Measurements from ENCODE around the gene CEACAM6.

- TF ChIP-seq ZNF766 (CRISPR knock-in tag; conservative IDR thresholded peaks at IDR 0.05) (no peak), MTA3 (IDR thresholded peaks at IDR 0.05; ENCODE audit: borderline replicate concordance) (no peak), EZH2 (IDR thresholded peaks at IDR 0.05; ENCODE audit: borderline replicate concordance, low read depth, low read length) (no peak), CBX5 (IDR thresholded peaks at IDR 0.05; ENCODE audit: borderline replicate concordance, low read depth) (no peak), RAD21 (CRISPR knock-in tag; conservative IDR thresholded peaks at IDR 0.05 in 1 of 2, IDR thresholded peaks at IDR 0.05 in 1 of 2) (no peak), E2F1 (CRISPR knock-in tag; IDR thresholded peaks at IDR 0.05) (no peak), POLR2B (IDR thresholded peaks at IDR 0.05; ENCODE audit: low read depth, partially characterized antibody) (no peak)
- TF ChIP-seq, protein P1, sequence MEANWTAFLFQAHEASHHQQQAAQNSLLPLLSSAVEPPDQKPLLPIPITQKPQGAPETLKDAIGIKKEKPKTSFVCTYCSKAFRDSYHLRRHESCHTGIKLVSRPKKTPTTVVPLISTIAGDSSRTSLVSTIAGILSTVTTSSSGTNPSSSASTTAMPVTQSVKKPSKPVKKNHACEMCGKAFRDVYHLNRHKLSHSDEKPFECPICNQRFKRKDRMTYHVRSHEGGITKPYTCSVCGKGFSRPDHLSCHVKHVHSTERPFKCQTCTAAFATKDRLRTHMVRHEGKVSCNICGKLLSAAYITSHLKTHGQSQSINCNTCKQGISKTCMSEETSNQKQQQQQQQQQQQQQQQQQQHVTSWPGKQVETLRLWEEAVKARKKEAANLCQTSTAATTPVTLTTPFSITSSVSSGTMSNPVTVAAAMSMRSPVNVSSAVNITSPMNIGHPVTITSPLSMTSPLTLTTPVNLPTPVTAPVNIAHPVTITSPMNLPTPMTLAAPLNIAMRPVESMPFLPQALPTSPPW (CRISPR knock-in tag; IDR thresholded peaks at IDR 0.05) = no peak
- TF ChIP-seq, protein P2, sequence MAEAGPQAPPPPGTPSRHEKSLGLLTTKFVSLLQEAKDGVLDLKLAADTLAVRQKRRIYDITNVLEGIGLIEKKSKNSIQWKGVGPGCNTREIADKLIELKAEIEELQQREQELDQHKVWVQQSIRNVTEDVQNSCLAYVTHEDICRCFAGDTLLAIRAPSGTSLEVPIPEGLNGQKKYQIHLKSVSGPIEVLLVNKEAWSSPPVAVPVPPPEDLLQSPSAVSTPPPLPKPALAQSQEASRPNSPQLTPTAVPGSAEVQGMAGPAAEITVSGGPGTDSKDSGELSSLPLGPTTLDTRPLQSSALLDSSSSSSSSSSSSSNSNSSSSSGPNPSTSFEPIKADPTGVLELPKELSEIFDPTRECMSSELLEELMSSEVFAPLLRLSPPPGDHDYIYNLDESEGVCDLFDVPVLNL (CRISPR knock-in tag; IDR thresholded peaks at IDR 0.05; ENCODE audit: low read depth) = no peak
- TF ChIP-seq, protein P3, sequence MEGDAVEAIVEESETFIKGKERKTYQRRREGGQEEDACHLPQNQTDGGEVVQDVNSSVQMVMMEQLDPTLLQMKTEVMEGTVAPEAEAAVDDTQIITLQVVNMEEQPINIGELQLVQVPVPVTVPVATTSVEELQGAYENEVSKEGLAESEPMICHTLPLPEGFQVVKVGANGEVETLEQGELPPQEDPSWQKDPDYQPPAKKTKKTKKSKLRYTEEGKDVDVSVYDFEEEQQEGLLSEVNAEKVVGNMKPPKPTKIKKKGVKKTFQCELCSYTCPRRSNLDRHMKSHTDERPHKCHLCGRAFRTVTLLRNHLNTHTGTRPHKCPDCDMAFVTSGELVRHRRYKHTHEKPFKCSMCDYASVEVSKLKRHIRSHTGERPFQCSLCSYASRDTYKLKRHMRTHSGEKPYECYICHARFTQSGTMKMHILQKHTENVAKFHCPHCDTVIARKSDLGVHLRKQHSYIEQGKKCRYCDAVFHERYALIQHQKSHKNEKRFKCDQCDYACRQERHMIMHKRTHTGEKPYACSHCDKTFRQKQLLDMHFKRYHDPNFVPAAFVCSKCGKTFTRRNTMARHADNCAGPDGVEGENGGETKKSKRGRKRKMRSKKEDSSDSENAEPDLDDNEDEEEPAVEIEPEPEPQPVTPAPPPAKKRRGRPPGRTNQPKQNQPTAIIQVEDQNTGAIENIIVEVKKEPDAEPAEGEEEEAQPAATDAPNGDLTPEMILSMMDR (IDR thresholded peaks at IDR 0.05 in 2 of 3, conservative IDR thresholded peaks at IDR 0.05 in 1 of 3; ENCODE audit: insufficient read depth in 2 of 3, low read depth in 1 of 3, low read length in 3 of 3) = no peak
Observed at GRCh38 chr19:41714598-41714997, 40.7 kb upstream of the CEACAM6 start.
